ENCODE data around the gene NRG3.

NRG3 gene

GRCh38 chr10:82236084-82236731, 361.2 kb downstream of the NRG3 start:
- no peak for DNase-seq

GRCh38 chr10:82238291-82238690, 363.3 kb downstream of the NRG3 start:
- no peak for DNase-seq

GRCh38 chr10:82240408-82240807, 365.4 kb downstream of the NRG3 start:
- DNase-seq: no peak

- DNase-seq: no peak
Measured at GRCh38 chr10:82242778-82243177, 367.8 kb downstream of the NRG3 start.

GRCh38 chr10:82245157-82245556, 370.2 kb downstream of the NRG3 start:
- no peak for DNase-seq

- no peak for DNase-seq
Measured at GRCh38 chr10:82245906-82246560, 371.0 kb downstream of the NRG3 start.

GRCh38 chr10:82249141-82249540, 374.1 kb downstream of the NRG3 start:
- no peak for DNase-seq

GRCh38 chr10:82251222-82251906, 376.4 kb downstream of the NRG3 start:
- no peak for DNase-seq

GRCh38 chr10:82252081-82252480, 377.1 kb downstream of the NRG3 start:
- DNase-seq: no peak

GRCh38 chr10:82254237-82254636, 379.2 kb downstream of the NRG3 start:
- DNase-seq: no peak

GRCh38 chr10:82256275-82256674, 381.3 kb downstream of the NRG3 start:
- no peak for DNase-seq

- DNase-seq: no peak
Measured at GRCh38 chr10:82266438-82266837, 391.4 kb downstream of the NRG3 start.

GRCh38 chr10:82267014-82267413, 392.0 kb downstream of the NRG3 start:
- DNase-seq: no peak

GRCh38 chr10:82267465-82267864, 392.5 kb downstream of the NRG3 start:
- no peak for DNase-seq

- no peak for DNase-seq
Measured at GRCh38 chr10:82267960-82268359, 393.0 kb downstream of the NRG3 start.

GRCh38 chr10:82277591-82277990, 402.6 kb downstream of the NRG3 start:
- DNase-seq: no peak

- no peak for DNase-seq
Measured at GRCh38 chr10:82278401-82279182, 403.6 kb downstream of the NRG3 start.

- no peak for DNase-seq
Measured at GRCh38 chr10:82282782-82283456, 407.9 kb downstream of the NRG3 start.

- no peak for DNase-seq
Measured at GRCh38 chr10:82284180-82284579, 409.2 kb downstream of the NRG3 start.

- no peak for DNase-seq
Measured at GRCh38 chr10:82288461-82288881, 413.5 kb downstream of the NRG3 start.

- no peak for DNase-seq
Measured at GRCh38 chr10:82289945-82290344, 415.0 kb downstream of the NRG3 start.

GRCh38 chr10:82294874-82295378, 419.9 kb downstream of the NRG3 start:
- no peak for DNase-seq

- DNase-seq: no peak
Measured at GRCh38 chr10:82308641-82309040, 433.6 kb downstream of the NRG3 start.
